Progenitor cell of endocrine pancreas (in vitro differentiated cells): ENCODE data around the gene AP2A2. TPM values are rescaled to one million over a fixed set of nuclear protein-coding genes. Genes with fewer than 3 reads are reported as not detected.

Source experiments
- DNase-seq: peaks from one replicate; pipeline ENCODE4 v3.0.0; 2021; ENCODE audit warnings: low spot score; ENCODE audit not compliant: unreplicated experiment
- H3K27ac Mint-ChIP-seq: 2 replicates; pipeline ENCODE4 v1.8.0; 2021; ENCODE audit warnings: mild to moderate bottlenecking, moderate library complexity, mixed read lengths
- H3K27me3 Mint-ChIP-seq: 2 replicates; pipeline ENCODE4 v1.8.0; 2021; ENCODE audit warnings: mixed read lengths
- H3K36me3 Mint-ChIP-seq: 2 replicates; pipeline ENCODE4 v1.8.0; 2022; ENCODE audit warnings: mixed read lengths; ENCODE audit not compliant: insufficient read depth
- H3K4me1 Mint-ChIP-seq: 2 replicates; pipeline ENCODE4 v1.8.0; 2021; ENCODE audit warnings: low read depth, mixed read lengths
- H3K4me3 Mint-ChIP-seq: 2 replicates; pipeline ENCODE4 v1.8.0; 2021; ENCODE audit warnings: low read depth, mild to moderate bottlenecking, moderate library complexity, mixed read lengths
- H3K9me3 Mint-ChIP-seq: 2 replicates; pipeline ENCODE4 v1.8.0; 2021; ENCODE audit warnings: low read depth, mixed read lengths
- CTCF ChIP-seq: fragments of 200-600 bp; sonication (generic); IDR thresholded peaks from one replicate; pipeline ENCODE4 v1.5.0; 2021; ENCODE audit warnings: antibody characterized with exemption, mild to moderate bottlenecking; ENCODE audit not compliant: unreplicated experiment
- total RNA-seq: library from RNA; stranded (reverse); gene quantifications from 2 replicates; pipeline ENCODE4 v1.2.1, GENCODE V29; 2021

AP2A2 gene
- total RNA-seq, 1 donor from 2014 or later: 88.8 TPM

- H3K27me3 Mint-ChIP-seq: no peaks in the 10 kb centered on the region
- no peak for DNase-seq
- H3K36me3 Mint-ChIP-seq: peaks cover 7% of the 10 kb centered on the region
- H3K4me1 Mint-ChIP-seq: peaks cover 2% of the 10 kb centered on the region
- no peak for TF ChIP-seq CTCF
- no peak overlapping the region for H3K27ac Mint-ChIP-seq
- H3K9me3 Mint-ChIP-seq: no peaks in the 10 kb centered on the region
- H3K4me3 Mint-ChIP-seq: no peak overlapping the region
Measured at GRCh38 chr11:997907-998306, 72.2 kb downstream of the AP2A2 start.

GRCh38 chr11:999009-999408 is 73.3 kb downstream of the AP2A2 start:
- peaks cover 8% of the 10 kb centered on the region for H3K36me3 Mint-ChIP-seq
- H3K27me3 Mint-ChIP-seq: no peaks in the 10 kb centered on the region
- H3K27ac Mint-ChIP-seq: no peak overlapping the region

DNA sequence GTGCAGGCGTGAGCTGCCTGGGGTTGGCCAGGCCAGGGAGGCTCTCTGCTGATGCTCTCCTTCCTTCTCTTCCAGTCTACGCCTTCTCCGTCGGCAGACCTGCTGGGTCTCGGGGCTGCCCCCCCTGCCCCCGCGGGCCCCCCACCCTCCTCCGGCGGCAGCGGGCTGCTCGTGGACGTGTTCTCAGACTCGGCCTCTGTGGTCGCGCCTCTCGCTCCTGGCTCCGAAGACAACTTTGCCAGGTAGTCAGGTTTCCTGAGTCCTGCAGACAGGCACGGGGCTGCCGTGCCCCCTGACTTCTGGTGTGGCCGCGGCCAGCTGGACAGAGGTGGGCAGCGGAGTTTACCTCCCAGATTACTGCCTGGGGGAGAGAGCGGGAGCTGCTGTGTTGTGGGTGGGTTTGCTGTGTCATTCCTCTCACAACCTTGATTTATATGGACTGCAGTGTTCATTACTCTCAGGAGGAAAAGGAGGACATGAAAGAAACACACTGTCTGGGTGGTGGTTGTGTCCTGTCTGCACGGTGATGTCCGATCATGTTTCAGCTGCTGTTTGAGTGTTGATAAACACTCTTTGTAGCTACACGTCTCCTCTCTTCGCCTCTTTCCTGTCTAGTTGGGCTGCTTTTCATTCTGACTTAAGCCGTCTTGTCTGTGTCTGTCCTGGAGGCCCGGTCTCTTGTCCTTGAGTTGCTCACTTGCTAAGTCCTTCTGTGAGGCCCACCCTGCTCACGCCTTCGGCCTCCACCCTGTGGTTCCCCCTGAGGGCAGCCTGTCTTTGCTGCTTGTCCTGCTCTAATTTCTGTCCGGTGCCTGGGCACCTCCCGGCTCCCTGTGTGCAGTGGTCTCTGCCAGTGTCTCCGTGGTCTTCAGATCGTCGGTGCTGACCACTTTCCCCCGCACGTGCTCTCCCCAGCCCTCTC is 74.9 kb downstream of the AP2A2 start:
- Mint-ChIP-seq H3K9me3 (no peaks in the 10 kb centered on the region), H3K27me3 (no peaks in the 10 kb centered on the region), H3K36me3 (peaks cover 10% of the 10 kb centered on the region), H3K27ac (peak overlapping the region; percentile 16), H3K4me1 (peaks cover 3% of the 10 kb centered on the region), H3K4me3 (no peak overlapping the region)
- TF ChIP-seq CTCF: no peak
- DNase-seq: no peak

More at GRCh38 chr11:999009-999408, 73.3 kb downstream of the AP2A2 start:
- TF ChIP-seq CTCF: no peak
- no peak for DNase-seq
- no peaks in the 10 kb centered on the region for H3K9me3 Mint-ChIP-seq
- peaks cover 2% of the 10 kb centered on the region for H3K4me1 Mint-ChIP-seq
- no peak overlapping the region for H3K4me3 Mint-ChIP-seq

- no peak for TF ChIP-seq CTCF
- no peaks in the 10 kb centered on the region for H3K27me3 Mint-ChIP-seq
- H3K4me1 Mint-ChIP-seq: peaks cover 2% of the 10 kb centered on the region
- no peak overlapping the region for H3K27ac Mint-ChIP-seq
- H3K9me3 Mint-ChIP-seq: no peaks in the 10 kb centered on the region
- peaks cover 11% of the 10 kb centered on the region for H3K36me3 Mint-ChIP-seq
- no peak overlapping the region for H3K4me3 Mint-ChIP-seq
- no peak for DNase-seq
Measured at GRCh38 chr11:1001617-1002405, 76.1 kb downstream of the AP2A2 start.

DNA sequence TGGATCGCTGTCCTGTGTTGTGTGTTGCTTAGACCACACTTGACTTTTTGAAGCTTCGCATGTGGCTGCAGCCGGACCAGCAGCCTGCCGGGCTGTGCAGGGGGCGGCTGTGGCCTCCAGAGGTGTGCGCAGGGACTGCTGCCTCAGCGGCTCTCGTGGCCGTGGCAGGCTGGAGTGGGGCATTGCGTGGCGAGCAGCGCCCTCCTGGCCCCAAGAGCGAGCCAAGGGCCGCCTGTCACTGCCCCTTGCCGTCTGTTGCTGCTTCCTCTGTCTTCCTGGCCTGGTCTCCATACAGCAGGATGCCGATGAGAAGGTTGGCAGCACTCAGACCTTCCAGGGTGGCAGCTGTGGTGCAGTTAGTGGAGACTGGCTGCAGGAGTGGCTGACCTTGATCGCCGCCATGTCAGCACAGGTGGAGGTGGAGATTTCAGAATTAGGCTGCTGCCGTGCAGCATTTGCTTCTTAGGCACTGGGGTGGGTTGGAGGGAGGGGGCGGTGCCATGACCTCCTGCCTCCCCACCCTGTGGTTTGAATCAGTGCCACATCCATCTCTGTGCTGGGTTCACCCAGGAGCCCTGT is 76.8 kb downstream of the AP2A2 start:
- Mint-ChIP-seq H3K27me3 (no peaks in the 10 kb centered on the region), H3K36me3 (peaks cover 11% of the 10 kb centered on the region), H3K27ac (no peak overlapping the region), H3K4me1 (peaks cover 2% of the 10 kb centered on the region), H3K4me3 (no peak overlapping the region), H3K9me3 (no peaks in the 10 kb centered on the region)
- no peak for TF ChIP-seq CTCF
- DNase-seq: no peak
